ENCODE results near the gene ZKSCAN5.

ZKSCAN5 gene

GRCh38 chr7:99504603-99505323, at the start of gene ZKSCAN5:
Gene ZKSCAN5, plus strand, starts transcription at chr7:99504662. Its CDS starts 1,383 bp downstream, at chr7:99506045.
- peak; percentile 98 for DNase-seq

DNA sequence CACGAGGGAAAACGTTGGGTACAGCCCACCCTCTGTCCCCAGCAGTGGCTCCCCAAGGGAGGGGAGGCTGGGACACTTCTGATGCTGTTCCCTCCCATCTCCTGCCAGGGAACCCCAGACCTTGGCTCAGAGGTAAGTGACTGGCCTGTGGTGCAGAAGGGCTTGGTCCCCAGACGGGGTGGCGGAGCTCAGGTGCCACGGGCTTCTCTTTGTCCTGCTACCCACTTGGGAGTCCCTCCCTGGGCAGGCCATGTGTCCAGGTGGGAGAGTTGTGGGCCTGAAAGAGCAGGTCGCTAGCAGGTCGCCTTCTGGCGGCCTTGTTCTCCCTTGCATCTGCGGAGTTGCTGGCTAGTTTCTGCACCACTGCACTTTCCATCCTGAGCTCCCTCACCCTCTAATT, 48.6 kb upstream of the ZKSCAN5 start:
- DNase-seq: no peak

DNA sequence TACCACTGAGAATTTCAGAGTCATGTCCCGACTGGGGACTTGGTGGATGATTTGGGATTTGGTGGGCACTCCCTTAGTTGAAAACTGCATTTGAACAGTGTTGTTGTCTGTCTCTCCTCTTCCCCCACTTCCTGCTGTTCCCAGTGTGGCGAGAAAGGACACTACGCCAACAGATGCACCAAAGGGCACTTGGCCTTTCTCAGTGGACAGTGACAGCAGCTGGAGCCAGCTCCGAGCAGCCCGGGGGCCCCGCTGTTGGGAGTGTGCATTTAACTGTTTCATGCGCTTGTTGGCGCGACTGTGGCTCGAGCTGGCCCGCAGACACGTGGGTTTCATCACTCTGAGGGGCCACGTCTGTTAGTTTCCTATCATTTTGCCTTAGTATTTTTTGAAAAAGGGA, 48.2 kb upstream of the ZKSCAN5 start:
- DNase-seq: no peak

DNA sequence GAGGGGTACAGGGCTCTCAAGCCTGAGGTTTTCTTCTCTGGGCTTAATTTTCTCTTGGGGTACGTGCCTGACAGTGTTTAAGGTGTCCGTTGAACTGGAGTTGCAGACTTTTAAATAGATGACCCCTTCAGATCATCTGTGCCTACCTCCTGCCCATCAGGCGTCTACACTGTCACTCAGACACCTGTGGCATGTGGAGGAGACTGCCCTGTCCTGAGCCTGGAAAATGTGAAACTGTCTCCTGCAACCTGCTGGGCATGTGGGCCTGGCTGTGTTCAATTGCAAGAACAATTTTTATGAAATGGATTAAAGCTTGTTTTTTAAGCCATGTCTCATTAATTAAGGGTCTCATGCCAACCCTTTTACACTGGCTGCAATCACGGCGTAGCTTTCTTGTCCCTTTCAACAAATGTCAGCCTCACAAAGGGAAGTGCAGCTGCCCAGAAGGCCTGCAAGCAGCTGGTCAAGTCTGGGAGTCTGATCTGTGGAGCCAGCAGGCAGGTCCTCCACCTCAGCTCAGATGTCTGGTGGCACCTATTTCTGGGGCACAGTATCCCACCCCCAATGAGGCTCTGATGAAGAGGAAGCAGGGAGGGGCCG, 47.3 kb upstream of the ZKSCAN5 start:
- no peak for DNase-seq

DNA sequence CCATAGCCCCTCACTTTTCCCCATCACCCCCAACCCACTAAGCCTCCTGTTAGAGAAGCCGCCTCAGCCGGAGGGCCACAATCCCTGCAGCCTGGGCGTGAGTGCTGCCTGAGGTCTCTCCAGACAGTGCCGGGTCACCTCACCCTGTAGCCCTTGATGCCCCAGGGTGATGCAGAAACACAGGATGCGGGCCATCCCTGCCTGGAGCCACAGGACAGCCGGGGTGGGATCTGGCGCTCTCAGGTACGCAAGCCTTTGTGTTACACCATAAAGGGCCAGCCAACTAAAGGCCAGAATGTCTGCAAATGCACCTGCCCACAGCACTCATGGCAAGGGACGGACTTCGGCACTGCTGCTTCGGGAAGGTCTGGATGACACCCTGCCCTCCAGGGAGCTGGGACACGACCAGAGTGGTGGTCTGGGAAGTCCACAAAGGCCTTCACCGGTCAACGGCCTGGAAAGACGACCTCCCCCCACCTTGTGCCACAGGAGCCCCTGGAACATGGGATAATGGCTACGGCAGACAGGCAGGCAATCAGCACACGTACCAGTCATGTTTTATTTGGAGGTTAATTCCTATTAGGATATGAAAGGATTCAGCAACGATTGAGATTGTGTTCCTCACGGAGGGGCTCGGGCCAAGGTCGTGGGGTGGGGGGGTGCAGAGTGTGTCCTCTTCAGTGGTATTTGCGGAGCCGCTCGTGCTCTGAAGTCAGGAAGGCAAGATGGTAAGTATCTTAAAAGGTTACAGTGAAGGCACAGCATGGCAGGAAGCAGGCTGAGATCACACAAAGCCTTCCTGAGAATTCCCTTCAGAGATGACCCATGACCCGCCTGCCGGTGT, 46.6 kb upstream of the ZKSCAN5 start:
- no peak for DNase-seq

- no peak for DNase-seq
Observed at GRCh38 chr7:99459087-99459486, 45.4 kb upstream of the ZKSCAN5 start.

DNA sequence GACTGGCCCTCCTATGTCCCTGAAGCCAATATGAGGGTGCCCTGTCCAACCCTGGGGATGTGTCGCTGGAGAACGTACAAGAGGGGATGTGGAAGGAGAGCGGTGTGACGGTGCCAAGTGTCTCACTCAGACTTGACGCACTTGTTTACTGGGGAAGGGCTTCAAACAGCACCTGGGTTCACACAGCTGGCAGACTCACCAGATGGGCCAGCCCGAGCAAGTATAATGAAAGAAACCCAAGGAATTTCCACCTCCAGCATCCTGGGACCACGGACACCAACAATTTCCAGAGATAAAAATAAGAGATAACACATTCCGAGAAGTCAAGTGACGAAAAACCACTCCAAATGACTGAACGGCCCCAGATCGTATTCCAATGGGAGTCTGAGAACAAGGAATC, 43.8 kb upstream of the ZKSCAN5 start:
- DNase-seq: no peak

DNA sequence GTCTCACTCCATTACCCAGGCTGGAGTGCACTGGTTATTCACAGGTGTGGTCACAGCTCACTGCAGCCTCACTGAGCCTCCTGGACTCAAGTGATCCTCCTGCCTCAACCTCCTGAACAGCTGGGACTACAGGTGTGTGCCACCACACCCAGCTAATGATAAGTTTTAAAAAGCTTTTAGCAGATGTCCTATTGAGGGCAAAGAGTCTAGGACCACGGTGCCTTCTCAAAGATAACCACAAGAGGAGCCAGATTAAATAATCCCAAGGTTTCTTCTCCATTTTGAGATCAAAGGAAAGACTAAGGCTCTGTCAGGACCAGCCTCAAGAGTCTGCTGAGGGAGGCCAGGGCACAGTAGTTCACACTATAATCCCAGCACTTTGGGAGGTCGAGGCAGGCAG, 43.2 kb upstream of the ZKSCAN5 start:
- no peak for DNase-seq

- DNase-seq: no peak
Observed at GRCh38 chr7:99465421-99465768, 39.1 kb upstream of the ZKSCAN5 start.

DNA sequence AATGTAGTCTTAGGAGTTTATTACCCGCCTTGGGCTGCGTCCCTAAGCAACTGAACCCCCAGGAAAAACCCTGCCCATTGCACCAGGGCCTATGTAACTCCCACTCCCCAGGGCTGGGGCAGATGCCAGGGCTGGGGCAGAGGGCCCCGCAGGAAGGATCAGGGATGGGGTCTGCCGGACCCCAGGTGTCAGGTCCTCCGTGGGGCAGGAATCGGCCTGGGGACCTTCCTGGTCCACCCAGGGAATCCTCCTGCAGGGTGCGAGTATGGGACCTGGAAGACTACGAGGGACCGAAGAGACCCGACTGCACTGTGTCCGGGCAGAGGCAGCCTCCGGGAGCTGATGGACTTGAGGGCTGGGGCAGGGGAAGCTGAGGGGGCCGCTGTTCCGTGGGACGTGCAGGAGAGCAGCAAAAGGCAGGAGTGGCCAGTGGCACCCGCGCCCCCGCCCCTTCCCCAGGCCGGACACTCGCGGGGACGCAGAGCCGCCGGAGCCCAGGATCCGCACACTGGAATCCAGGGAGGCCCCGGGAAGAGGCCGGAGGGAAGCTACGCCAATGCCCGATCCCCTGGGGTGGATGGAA, 36.0 kb upstream of the ZKSCAN5 start:
- DNase-seq: no peak

DNA sequence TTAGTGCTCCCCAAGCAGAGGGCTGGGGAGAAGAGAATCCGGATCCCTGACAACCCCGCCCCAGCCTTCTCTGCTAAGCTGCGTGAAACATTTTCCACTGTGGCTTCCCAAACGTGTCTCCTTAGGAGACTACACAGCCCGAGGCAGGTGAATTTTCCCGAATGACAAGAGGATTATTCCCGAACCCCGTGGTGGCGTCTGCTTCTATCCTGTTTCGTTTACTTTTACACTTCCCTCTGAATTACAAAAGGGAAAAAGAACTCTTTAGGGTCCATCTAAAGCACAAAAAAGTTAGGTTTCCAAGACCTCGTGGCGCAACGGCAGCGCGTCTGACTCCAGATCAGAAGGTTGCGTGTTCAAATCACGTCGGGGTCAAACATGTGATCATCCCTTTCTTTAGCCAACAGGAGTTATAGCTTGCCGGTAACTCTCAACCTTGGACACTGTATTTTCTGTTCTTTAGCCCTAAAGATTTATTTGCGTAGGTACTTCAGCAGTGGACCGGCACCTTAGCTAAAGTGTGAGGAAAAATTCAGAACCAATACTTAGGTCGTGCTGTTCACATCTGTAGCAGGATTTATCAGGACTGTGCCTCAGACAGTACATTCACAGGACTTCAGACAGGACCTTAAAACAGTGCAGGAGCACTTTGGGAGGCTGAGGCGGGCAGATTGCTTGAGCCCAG, 34.9 kb upstream of the ZKSCAN5 start:
- no peak for DNase-seq

- DNase-seq: peak; percentile 99
Observed at GRCh38 chr7:99472561-99473314, 31.7 kb upstream of the ZKSCAN5 start, which contains the start of gene ZNF789. Gene ZNF789, plus strand, starts transcription at chr7:99472890. Its CDS starts 3,567 bp downstream, at chr7:99476457.

DNA sequence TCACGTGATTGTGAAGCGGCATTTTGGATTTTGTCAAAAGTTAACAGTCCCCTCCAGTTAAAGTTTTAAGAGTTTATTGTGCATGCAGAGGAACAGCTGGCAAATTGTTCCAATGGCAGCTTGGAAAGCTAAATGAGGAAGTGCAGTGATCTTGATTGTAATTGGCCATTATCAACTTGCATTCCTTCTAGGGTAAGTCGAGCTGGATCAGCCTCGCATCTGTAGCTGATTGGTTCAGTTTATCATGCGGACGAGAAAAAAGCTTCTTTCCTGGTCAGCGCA, 31.2 kb upstream of the ZKSCAN5 start:
- DNase-seq: no peak

DNA sequence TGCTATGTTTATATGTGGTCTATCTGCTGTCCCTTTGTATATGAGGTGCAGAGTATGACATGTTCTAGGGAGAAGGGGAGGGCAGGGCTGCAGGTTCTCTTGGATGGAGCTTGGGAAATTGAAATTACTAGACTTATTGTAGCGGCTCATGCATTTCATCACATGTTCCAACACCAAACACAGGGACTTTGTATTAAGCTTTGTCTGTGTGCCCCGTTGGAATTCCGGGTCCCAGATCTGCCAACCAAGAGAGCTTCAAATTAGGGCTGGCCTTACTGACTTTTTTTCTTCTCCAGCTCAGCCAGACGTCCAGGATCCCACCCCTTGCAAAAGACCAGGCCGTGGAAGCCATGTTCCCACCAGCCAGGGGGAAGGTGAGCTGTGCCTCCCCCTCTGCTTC, 28.4 kb upstream of the ZKSCAN5 start:
- no peak for DNase-seq

- no peak for DNase-seq
Observed at GRCh38 chr7:99478464-99479440, 25.7 kb upstream of the ZKSCAN5 start.

DNA sequence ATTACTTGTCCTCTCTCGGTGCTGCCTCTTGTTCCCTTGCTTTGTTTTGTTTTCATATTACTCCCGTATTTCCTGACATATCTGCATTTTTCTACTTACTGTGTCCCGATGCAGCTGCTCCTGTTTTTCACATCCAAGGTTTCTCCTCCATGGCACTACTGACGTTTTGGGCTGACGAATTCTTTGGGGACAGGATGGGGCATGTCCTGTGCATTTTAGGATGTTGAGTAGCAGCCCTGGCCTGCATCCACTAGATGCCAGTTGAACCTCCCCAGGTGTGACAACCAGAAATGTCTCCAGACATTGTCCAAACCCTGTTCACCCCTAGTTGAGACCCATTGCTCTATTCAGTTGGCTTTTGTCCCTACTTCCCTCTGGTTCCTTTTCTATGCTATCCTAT, 19.4 kb upstream of the ZKSCAN5 start:
- no peak for DNase-seq

GRCh38 chr7:99489235-99489634, 15.2 kb upstream of the ZKSCAN5 start:
- no peak for DNase-seq

- DNase-seq: no peak
Observed at GRCh38 chr7:99490878-99491277, 13.6 kb upstream of the ZKSCAN5 start.

- DNase-seq: no peak
Observed at GRCh38 chr7:99493823-99494222, 10.6 kb upstream of the ZKSCAN5 start.

GRCh38 chr7:99497766-99498545, 6.5 kb upstream of the ZKSCAN5 start:
- DNase-seq: no peak

Data from activated gamma-delta T cell treated with Interleukin-2 at 50 U/mL for 16 hours (primary cell).